IPS-18c (cell line): ENCODE measurements around the gene SAP30BP.

Experiments used
- H3K4me3 ChIP-seq: 2 replicates; pipeline ENCODE4 v1.7.0; 2013; ENCODE audit warnings: low read depth, mild to moderate bottlenecking, low read length, moderate library complexity; ENCODE audit not compliant: insufficient read depth
- H3K9me3 ChIP-seq: one replicate; pipeline ENCODE4 v1.6.1; 2013; ENCODE audit warnings: mild to moderate bottlenecking, low read length, moderate library complexity; ENCODE audit not compliant: control insufficient read depth, insufficient read depth

SAP30BP gene

GRCh38 chr17:75721463-75722011 is 54.4 kb downstream of the SAP30BP start:
- peak overlapping the region; percentile 55 for H3K4me3 ChIP-seq

GRCh38 chr17:75722076-75722475 is 54.9 kb downstream of the SAP30BP start:
- H3K4me3 ChIP-seq: no peak overlapping the region
- H3K9me3 ChIP-seq: no peaks in the 10 kb centered on the region

More at GRCh38 chr17:75721463-75722011, 54.4 kb downstream of the SAP30BP start:
- H3K9me3 ChIP-seq: no peaks in the 10 kb centered on the region

- Histone ChIP-seq H3K9me3 (no peaks in the 10 kb centered on the region), H3K4me3 (no peak overlapping the region)
These were observed 55.5 kb downstream of the SAP30BP start for GRCh38 chr17:75722542-75723095.

- Histone ChIP-seq H3K9me3 (no peaks in the 10 kb centered on the region), H3K4me3 (no peak overlapping the region)
These were observed 56.2 kb downstream of the SAP30BP start for GRCh38 chr17:75723171-75723930.

- Histone ChIP-seq H3K4me3 (no peak overlapping the region), H3K9me3 (no peaks in the 10 kb centered on the region)
These were observed 57.2 kb downstream of the SAP30BP start for GRCh38 chr17:75724016-75725003.

GRCh38 chr17:75725504-75725903 is 58.4 kb downstream of the SAP30BP start:
- no peak overlapping the region for H3K4me3 ChIP-seq
- no peaks in the 10 kb centered on the region for H3K9me3 ChIP-seq

GRCh38 chr17:75727391-75727790 is 60.3 kb downstream of the SAP30BP start:
- Histone ChIP-seq H3K9me3 (no peaks in the 10 kb centered on the region), H3K4me3 (no peak overlapping the region)

- Histone ChIP-seq H3K9me3 (no peaks in the 10 kb centered on the region), H3K4me3 (no peak overlapping the region)
These were observed 62.2 kb downstream of the SAP30BP start for GRCh38 chr17:75729351-75729750.

- Histone ChIP-seq H3K9me3 (no peaks in the 10 kb centered on the region), H3K4me3 (no peak overlapping the region)
These were observed 62.9 kb downstream of the SAP30BP start for GRCh38 chr17:75730065-75730464.

GRCh38 chr17:75731086-75731715 is 64.1 kb downstream of the SAP30BP start:
- Histone ChIP-seq H3K9me3 (no peaks in the 10 kb centered on the region), H3K4me3 (no peak overlapping the region)

GRCh38 chr17:75731716-75732498 is 64.8 kb downstream of the SAP30BP start:
- no peak overlapping the region for H3K4me3 ChIP-seq
- H3K9me3 ChIP-seq: no peaks in the 10 kb centered on the region

- Histone ChIP-seq H3K9me3 (no peaks in the 10 kb centered on the region), H3K4me3 (no peak overlapping the region)
These were observed 66.3 kb downstream of the SAP30BP start for GRCh38 chr17:75733471-75733870.

GRCh38 chr17:75734674-75735294 is 67.6 kb downstream of the SAP30BP start:
- no peak overlapping the region for H3K4me3 ChIP-seq

GRCh38 chr17:75736173-75736835 is 69.2 kb downstream of the SAP30BP start:
- Histone ChIP-seq H3K9me3 (no peaks in the 10 kb centered on the region), H3K4me3 (no peak overlapping the region)

More at GRCh38 chr17:75734674-75735294, 67.6 kb downstream of the SAP30BP start:
- no peaks in the 10 kb centered on the region for H3K9me3 ChIP-seq

- no peak overlapping the region for H3K4me3 ChIP-seq
These were observed 70.2 kb downstream of the SAP30BP start for GRCh38 chr17:75737133-75737962.

More at GRCh38 chr17:75737133-75737962, 70.2 kb downstream of the SAP30BP start:
- no peaks in the 10 kb centered on the region for H3K9me3 ChIP-seq
